Dermis microvascular lymphatic vessel endothelial cell (primary cell): ENCODE results near the gene GHR. TPM values are rescaled to one million over a fixed set of nuclear protein-coding genes. Genes with fewer than 3 reads are reported as not detected.
A peak's percentile ranks its signal among the peaks of the same experiment; 100 is the strongest.

ENCODE experiments used
- DNase-seq, 2 donors: peaks; one replicate each; pipeline versions ENCODE4 v3.0.0 to v3.0.0-alpha.2; 2010; ENCODE audit warnings: low read depth in 2 of 2
- total RNA-seq: library from RNA; depleted of rRNA; stranded (reverse); fragments of >200 nt; gene quantifications from 2 replicates; pipeline ENCODE4 v1.2.1, GENCODE V29; 2014

GHR gene
- total RNA-seq, 1 donor from 2014 or later: 3.1 TPM

DNA sequence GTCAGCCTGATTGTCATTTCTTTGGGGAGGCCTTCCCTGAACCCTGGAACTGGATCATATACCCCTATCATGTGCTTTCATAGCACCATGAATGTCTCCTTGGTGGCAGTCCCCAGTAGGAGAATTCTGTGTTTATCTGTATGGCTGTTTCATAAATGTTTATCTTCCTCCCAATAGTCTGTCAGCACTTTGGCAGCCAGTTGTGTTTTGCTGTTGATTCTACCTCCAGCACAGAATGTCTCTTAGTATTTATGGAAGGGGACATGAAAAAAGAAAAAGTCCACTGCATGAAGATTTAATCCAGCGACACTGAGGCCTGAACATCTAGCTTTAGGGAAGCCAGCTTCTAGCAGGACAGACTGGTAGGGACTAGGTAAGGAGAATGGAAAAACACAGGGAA, 38.3 kb downstream of the GHR start:
- peak in 1 of 2 donors; percentile 6 for DNase-seq

DNA sequence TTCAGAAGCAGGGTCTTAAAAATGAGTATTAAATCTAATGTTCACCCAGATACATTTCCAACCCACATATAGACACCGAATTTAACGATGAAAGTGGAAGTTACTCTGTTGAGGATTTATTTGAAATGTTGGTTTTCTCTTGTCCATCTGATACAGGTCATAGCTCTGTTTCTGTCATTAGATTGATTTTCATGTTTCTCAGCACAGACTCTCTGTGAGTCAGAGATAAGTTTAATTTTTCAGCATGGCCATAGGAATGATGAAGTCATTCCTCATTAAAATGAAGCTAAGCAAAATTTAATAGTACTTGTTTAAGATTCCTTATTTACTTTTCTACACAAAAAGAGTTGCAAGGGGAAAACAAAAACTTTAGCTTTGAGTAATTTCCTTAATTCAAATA, 38.8 kb downstream of the GHR start:
- DNase-seq: no peak

DNA sequence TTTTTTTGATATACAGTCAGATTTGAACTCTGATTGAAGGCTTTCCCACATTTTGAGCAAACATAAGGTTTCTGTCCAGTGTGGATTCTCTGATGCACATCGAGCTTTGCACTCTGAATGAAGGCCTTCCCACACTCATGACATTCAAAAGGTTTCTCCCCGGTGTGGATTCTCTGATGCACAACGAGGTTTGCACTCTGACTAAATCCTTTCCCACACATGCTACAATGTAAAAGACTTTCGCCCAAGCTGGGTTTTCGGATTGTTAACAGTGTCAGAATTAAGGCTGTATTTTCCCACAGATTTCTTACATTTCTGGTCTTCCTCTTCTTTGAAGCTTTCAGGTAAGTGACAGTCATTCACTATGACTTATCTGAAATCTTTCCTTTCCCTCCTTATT, 44.3 kb downstream of the GHR start:
- DNase-seq: no peak

DNA sequence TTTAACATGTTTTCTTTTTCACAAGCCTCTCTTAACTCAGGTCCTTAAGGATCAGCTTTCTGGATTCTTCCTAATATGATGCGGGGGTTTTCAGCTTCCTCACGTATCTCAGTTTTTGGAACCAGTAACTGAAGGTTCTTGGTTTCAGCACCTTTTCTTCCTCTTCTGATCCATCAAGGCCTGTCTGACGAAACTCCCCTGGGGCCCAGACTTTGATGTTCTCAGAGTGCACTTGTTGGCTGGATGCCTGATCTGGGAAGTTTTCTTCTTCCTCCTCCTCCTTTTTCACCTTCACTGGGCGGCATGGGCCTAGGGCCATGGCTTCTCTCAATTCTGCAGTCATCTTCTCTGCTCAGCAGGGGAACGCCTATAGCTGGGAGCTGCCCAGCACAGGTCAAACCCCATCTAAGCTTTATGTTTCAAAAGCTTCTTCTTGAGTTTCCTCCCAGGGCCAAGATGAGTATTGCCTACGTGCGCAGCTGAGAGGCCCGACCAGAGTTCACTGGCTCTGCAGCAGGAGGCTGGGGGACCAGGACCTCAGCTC, 44.8 kb downstream of the GHR start:
- no peak for DNase-seq

DNA sequence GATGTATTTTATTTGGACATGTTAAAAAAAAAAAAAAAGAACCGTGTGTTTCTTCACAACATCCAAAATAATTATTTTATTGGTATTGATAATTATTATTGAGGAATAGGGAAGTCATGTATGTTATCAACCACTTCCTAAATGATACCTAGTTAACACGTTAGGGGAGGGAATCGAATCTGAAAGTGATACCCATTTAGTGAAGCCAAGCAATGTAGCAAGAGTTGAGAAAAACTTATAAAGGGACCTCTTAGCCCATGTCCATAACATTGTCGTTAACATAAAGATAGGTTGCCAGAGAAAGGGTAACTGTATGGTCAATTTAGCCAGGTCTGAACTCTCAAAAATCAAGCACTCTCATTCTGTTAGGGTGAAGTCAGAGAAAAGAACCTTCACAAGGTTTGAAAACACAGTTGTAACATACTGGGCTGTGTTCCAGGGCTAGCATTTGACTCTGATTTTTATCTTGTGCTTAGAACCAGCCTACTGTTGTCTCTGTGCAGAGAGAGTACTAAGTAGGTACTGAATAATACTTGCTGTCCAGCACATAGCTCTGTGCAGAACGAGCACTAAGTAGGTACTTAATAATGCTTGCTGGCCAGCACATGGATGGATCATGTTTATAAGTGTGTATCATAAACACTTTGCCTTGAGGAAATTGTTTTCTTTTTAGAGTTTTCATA, 60.4 kb downstream of the GHR start:
- no peak for DNase-seq

DNA sequence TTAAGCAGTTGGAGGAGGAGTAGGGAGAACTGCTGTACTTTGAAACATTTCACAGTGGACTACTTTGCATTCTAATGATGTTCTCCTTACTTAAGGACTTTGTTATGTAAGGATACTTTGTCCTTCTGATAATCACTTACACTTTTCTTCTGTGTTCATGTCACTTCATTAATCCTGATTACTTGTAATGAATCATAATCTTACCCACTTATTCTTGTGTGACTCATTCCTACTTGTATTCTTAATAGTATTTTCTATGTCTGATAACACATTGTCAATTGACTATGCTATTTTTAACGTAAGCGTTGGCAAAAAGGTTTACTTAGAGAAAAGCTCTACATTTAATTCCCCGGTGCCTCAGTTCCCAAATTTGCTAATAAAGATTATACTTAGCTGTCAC, 63.8 kb downstream of the GHR start:
- no peak for DNase-seq

DNA sequence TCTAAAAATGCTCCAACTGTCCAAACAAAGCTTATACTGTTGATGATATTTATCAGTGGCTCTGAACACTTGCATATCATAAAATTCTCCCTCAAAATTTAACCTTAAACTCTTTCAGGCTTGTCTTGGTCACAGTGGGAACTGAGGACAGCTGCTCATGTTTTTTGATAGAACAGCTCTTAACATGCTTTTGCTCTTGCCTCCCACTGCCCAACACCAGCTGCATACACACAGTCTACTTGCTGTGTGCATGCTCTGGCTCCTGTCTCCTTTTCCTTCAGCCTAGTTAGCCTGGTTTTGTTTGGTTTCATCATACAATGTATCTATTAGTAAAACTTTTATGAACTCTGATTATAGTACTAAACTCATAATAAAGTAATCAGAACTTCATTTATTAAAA, 64.6 kb downstream of the GHR start:
- DNase-seq: no peak

DNA sequence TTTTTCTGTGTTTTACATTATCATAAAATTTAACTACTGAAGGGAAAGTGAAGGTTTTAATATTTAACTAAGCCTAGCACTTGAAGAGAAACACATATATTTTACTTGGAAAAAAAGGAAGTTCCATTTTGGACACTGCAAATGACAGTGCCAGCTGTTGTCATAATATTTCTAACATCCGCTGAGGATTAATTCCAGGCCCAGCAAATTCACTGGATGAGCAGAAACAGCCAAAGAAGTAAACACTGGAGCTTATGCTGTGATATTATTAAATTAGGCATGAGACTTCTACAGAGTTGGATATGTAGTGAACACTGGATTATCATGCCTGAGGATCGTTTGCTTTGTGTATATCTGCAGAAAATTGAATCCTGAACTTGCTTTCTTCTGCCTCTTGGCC, 67.6 kb downstream of the GHR start:
- DNase-seq: no peak

DNA sequence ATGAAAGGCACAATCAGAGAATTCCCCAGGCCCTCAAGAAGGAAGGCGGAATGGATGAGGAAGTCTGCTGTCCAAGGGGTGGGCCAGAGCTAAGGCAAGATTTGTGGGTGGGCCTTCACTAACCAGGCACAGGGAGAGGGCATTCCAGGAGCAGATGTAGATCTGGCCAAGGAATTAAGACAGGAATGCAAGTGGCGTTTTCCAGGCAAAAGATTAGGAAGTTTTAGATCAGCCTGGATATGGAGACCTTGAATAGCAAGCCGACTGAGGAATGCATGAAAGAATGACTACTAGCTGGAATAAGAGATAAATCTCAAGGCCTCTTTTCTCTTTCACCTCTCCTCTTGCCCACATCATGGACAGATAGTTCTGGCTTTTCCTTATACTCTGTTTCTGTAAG, 68.5 kb downstream of the GHR start:
- no peak for DNase-seq

DNA sequence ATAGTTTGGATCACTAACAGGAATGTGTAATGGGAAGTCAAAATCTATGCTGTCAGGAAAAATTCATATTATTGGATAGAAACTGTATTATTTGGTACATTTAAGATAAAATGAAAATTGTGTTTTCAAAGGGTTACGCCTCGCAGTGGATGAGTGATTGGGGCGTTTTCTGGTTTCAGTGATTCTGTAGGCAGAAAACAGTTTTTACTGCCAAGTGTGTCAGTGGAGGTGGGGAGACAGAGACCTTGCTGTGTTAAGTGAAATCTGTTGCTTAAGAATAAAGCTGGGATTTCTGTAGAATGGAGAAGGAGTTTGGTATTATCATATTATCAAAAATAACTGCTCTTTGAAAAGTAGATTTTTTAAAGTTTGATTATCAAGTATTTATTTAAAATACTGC, 69.7 kb downstream of the GHR start:
- no peak for DNase-seq

DNA sequence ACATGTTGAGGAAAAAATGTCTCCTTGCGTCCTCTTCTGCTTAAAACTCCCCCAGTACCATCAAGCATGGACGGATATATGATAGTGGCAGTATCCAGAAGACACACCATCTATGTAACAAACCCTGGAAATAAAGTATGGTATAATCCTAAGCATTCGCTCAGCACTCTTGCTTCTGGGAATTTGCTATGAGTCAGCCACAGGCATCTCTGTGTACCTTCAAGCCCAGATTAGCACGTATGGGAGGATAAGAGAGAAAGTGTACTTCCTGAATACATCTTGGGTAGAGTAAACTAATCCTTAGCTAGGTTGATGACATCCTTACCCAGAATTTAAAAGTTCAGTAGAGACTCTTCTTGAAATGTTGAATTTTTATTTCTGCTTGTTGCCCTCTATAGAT, 71.2 kb downstream of the GHR start:
- no peak for DNase-seq

DNA sequence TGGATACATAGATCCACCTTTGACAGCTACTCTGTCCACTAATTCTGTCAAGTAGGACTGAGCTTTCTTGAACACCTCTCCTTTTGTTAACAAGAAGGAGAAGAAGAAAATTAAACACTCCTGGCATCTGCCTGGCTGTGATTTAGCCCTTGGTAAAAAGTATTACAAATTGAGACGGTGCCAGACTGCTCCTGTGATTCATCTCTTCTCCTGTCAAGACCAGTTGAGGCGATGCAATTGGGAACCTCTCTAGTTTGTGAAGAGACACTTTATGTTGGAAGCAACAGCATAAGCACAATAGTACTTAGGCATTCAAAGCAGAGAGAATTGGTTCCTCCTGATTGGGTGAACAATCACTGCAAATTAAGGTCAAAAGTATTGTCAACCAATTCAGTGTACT, 72.7 kb downstream of the GHR start:
- DNase-seq: no peak

DNA sequence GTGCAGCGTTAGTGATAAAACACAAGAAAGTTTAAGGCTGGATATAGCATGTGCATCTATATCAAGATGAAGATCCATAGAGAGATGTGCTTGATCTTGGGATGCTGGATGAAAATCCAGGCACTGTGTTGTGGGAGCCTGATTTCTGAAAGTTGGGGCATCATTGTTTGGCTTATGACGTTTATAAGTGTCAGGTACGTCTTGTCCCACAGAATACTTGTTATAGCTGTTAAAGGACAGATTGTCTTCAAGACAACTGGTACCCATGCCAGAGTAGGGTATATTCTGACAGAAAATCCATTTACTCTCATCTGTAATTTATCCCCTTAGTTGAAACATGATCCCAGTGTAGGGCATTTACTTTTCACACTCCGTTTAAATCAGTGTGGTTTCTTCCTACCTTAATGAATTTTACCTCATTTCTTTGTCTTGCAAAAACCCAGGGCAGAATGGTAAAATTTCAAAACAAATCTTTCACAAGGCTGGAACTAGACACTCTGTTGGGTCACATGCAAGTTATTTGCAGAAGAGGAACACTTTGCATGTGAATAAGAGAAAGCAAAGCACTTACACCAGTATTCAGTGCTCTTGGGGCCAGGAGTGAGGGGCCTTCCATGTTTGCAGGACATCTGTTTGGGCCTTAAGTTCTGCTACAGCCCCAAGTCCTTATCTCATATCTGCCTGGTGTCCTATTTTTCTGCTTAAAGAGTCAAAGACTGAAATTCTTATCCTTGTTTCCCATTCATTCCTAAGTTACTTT, 73.3 kb downstream of the GHR start:
- DNase-seq: no peak

DNA sequence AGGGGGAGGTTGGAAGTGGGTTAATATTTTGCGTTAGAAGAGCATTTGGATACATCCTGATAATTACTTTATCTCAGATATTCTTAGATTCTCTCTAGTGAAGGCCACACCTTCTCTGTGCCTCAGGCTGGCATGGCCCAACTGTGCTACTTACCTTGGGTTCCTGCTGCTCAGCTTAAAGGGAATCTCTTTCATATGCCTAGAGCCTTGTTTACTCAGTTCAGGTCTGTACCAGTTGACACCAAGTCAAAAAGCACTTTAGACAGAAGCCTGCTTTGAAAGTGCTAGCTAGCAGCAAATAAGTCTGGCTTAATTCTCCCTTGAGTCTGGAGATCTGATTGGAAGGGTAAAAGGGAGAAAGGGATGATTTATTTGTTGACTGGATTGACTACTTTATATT, 74.8 kb downstream of the GHR start:
- no peak for DNase-seq

DNA sequence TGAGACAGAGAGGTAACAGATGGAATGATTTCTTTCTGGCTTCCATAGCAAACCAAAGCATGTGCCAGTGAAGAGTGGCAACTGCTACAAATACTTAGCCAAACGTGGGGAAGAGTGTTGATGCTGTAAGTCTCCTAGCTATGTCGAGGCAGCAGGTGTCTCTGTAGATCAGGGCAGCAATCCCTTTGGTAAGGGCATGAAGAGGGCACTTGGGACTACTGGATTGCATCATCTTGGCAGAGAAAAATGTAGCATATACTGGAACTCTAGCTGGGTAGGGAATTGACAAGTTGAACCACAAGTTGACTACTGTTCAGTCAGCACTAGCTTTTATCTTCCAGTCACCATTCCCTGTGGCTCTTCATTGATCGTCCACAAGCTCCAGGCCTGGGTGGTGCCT, 75.8 kb downstream of the GHR start:
- DNase-seq: no peak

DNA sequence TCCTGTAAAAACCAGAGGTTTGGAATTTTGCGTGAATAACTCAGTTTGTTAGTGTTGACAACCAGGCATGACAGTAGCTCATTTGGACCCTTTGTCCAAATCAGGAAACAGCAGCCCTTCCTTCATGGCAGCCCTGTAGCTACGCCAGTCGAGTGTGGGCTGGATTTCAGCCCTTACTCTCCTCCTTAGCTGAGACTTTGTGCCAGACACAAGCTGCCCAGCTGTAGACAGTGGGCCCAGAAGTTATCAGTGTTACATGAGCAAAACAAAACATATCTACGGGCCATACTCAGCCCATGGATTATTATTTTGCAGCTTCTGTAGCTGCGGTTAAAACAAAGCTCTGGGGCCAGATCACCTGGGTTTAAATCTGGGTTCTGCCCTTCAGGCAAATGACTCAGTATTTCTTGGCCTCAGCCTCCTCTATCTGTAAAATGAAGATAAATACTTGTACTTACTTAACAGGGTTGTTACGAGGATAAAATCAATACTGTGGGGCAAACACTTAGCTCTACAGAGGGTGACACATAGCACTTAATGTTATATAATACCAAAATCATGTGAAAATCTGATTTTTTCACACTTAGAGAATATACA, 76.9 kb downstream of the GHR start:
- DNase-seq: no peak

DNA sequence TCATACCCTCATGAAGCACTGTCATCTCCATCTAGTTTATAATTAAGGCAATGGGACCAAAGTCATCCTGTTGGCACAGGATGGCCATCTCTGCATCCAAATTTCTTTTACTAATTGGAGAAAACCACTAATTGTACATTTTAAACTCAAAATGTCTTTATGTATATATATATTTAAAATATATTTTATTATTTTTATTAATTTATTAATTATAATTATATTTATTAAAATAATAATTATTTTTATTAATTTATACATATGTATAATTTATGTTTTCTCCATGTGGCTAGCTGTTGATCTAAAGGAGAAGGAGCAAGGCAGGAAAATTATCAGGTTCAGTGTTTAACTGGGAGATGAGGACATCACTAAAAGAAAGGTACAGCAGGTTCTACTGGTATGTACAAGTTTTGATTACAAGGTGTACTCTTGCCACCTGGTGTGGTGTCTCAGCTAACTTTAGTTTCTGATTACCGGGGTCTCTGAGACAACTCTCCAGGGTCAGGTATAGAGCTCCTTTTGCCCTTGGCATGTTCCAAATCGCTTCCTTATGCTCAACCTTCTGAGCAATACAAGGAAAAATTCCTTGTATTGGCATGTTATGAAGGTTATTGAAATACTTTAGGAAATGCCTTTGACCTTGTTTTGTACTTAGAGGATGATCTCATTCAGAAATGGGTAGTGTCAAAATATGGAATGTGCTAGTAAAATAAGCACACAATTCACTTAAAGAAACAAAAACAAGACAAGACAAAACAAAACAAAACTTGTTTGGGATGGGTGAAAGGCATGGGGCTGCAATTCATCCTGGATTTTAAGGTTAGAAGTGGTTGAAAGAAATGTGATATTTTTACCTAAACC, 79.6 kb downstream of the GHR start:
- peak in 1 of 2 donors; percentile 9 for DNase-seq

DNA sequence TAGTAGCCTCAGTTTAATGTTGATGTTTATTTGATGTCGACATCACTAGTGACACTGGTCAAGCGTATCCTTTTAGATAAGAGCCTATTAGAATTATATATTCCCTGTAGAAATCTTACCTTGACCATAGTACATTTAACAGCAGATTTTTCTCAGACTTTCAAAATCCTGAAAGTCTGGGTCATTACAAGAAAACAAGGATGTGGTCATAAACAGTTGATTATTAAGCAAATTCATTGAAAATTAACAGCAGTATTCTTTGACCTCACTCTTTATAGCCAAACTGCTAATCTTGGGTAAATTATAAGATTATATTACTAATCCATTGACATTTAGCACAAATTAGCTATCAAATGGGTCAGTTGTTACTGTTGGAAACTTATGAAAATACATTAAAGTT, 83.4 kb downstream of the GHR start:
- DNase-seq: no peak

DNA sequence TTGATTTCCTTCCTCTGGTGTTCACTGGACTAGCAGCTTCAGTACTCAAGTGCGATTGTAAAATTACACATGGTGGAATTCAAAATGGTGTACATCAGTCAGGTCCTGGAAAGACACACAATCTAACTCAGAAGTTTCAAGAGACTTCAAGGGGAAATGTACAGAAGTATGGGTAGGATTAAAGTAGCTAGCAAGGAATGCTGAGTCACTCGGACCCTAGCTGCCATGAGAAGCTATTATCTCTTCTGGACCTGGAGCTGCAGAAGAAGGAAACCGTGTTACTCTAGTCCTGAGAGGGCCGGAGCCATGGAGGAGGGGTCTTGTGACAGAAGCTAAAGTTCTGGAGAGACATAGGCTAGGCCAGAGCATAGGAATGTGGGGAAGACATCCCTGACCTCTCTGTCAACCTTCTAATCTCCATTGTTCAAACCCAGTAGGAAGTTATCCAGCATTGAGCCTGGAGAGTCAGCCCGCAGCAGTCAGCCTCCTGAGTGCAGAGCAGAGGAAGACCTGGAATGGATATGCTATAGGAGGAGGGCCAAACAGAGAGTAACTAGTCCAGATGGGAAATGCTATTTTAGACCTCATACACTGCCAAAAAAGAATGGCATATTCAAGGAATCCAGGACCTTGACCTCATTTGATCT, 84.3 kb downstream of the GHR start:
- DNase-seq: no peak

DNA sequence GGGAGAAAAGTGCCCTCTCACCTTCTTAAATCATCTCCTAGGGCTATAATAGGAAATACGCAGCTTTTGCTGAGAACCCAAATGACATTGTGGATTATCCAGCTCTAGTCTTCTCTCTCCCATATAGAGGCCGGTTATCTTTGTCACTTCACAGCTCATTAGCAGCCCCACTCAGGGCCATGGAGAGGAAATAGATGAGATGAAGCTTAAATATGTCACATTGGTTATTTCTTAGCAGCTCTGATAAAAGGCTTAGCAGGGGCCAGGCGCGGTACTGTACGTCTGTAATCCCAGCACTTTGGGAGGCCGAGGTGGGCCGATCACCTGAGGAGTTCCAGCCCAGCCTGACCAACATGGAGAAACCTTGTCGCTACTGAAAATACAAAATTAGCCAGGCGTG, 90.0 kb downstream of the GHR start:
- DNase-seq: no peak

DNA sequence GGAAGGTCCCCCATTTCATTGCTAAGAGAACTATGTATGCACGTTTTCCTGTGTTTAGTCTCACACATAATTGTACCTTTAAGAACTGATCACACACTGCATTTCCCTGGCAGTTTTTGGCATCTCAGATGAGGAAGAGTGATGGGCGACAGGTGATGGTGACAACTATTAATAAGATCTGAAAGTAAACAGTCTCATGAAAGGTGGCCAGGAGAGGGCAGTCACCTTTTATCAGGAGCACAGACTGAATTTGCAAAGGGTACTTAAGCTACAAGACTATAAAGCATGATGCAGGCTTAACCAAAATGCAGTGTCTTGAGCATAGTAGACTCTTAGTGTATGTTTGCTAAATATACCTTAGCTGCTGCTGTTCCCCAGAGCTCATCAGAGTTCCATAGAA, 91.5 kb downstream of the GHR start:
- peak in 1 of 2 donors; percentile 7 for DNase-seq
